Keratinocyte (primary cell): ENCODE results near the gene B3GAT3. TPM values are rescaled to one million over a fixed set of nuclear protein-coding genes. Genes with fewer than 3 reads are reported as not detected.
"Not testable (repeated sequence)": the region's sequence is repeated elsewhere in the genome, so short reads cannot be mapped to it uniquely, and the experiment has no call there.

Experiments used
- DNase-seq: peaks from one replicate; pipeline ENCODE4 v3.0.0-alpha.2; 2011; ENCODE audit warnings: low read depth, missing footprints, low spot score
- FAIRE-seq: peaks from 2 replicates; lab custom pipeline; 2011; peaks lifted over from hg19 to GRCh38; lab: Jason Lieb, UNC
- H2AFZ ChIP-seq: 2 replicates; pipeline ENCODE4 v1.6.0; 2012; ENCODE audit warnings: low read length, control low read depth, inconsistent platforms; ENCODE audit not compliant: control insufficient read depth
- H3K27ac ChIP-seq: 2 replicates; pipeline ENCODE4 v1.5.1; 2011; ENCODE audit warnings: low read length; ENCODE audit not compliant: control insufficient read depth, insufficient read depth
- H3K27me3 ChIP-seq: 3 replicates; pipeline ENCODE4 v1.6.0; 2011; ENCODE audit warnings: low read length; ENCODE audit not compliant: control insufficient read depth, insufficient read depth; ENCODE audit errors: extremely low read depth
- H3K36me3 ChIP-seq, 2 experiments: 2 replicates in 1 of 2; 3 replicates in 1 of 2; pipeline ENCODE4 v1.5.1; 2011; ENCODE audit warnings: low read length in 2 of 2, mild to moderate bottlenecking in 1 of 2; ENCODE audit not compliant: control insufficient read depth in 2 of 2, insufficient read depth in 2 of 2; ENCODE audit errors: extremely low read depth in 1 of 2
- H3K4me1 ChIP-seq: 3 replicates; pipeline ENCODE4 v1.5.1; 2011; ENCODE audit warnings: low read length; ENCODE audit not compliant: control insufficient read depth, insufficient read depth; ENCODE audit errors: extremely low read depth
- H3K4me2 ChIP-seq: 3 replicates; pipeline ENCODE4 v1.6.0; 2011; ENCODE audit warnings: low read depth, low read length; ENCODE audit not compliant: control insufficient read depth, insufficient read depth; ENCODE audit errors: extremely low read depth
- H3K4me3 ChIP-seq, 3 experiments: fragments of 200-600 bp in 1 of 3; sonication (generic) in 1 of 3; 2 replicates in 2 of 3; 3 replicates in 1 of 3; pipeline ENCODE4 v1.5.1; 2011 to 2016; ENCODE audit warnings: low read length in 3 of 3, mild to moderate bottlenecking in 3 of 3, control low read depth in 2 of 3, inconsistent platforms in 1 of 3, low read depth in 1 of 3, mixed read lengths in 1 of 3, mixed run types in 1 of 3, moderate library complexity in 1 of 3; ENCODE audit not compliant: control insufficient read depth in 2 of 3, insufficient read depth in 2 of 3; ENCODE audit errors: extremely low read depth in 1 of 3
- H3K79me2 ChIP-seq: 2 replicates; pipeline ENCODE4 v1.6.0; 2012; ENCODE audit warnings: low read length; ENCODE audit not compliant: control insufficient read depth, insufficient read depth
- H3K9ac ChIP-seq: 3 replicates; pipeline ENCODE4 v1.6.0; 2011; ENCODE audit warnings: low read length; ENCODE audit not compliant: control insufficient read depth, insufficient read depth; ENCODE audit errors: extremely low read depth
- H3K9me1 ChIP-seq: 3 replicates; pipeline ENCODE4 v1.6.0; 2011; ENCODE audit warnings: low read length; ENCODE audit not compliant: control insufficient read depth, insufficient read depth; ENCODE audit errors: extremely low read depth
- H3K9me3 ChIP-seq: 2 replicates; pipeline ENCODE4 v1.5.1; 2012; ENCODE audit warnings: low read depth, low read length; ENCODE audit not compliant: control insufficient read depth
- H4K20me1 ChIP-seq: 3 replicates; pipeline ENCODE4 v1.6.0; 2011; ENCODE audit warnings: low read length; ENCODE audit not compliant: control insufficient read depth, insufficient read depth; ENCODE audit errors: extremely low read depth
- CTCF ChIP-seq, 3 experiments: IDR thresholded peaks in 1 of 3; conservative IDR thresholded peaks in 1 of 3; optimal IDR thresholded peaks in 1 of 3; 2 replicates in 2 of 3; 3 replicates in 1 of 3; pipeline versions ENCODE3 to v1.5.1; 2011; ENCODE audit warnings: low read length in 3 of 3, mild to moderate bottlenecking in 3 of 3, moderate library complexity in 2 of 3, control low read depth in 1 of 3, inconsistent platforms in 1 of 3; ENCODE audit not compliant: insufficient read depth in 2 of 3; ENCODE audit errors: extremely low read depth in 1 of 3
- EZH2 ChIP-seq: IDR thresholded peaks from one replicate; pipeline ENCODE4 v1.6.1; 2012; ENCODE audit warnings: inconsistent platforms, mild to moderate bottlenecking, low read length, moderate library complexity
- dilution Hi-C: fragments of 300-500 bp; cut with MboI; formaldehyde crosslinking; loops from one replicate; pipeline ENCODE4 v1.7.0; 2020; ENCODE audit warnings: low sequenced_read_pairs; ENCODE audit not compliant: extremely low pct_ligation_motif_present
- polyA plus RNA-seq, 5 experiments: library from polyadenylated mRNA; depleted of rRNA in 3 of 5; stranded (reverse) in 3 of 5; stranded (forward) in 1 of 5; unstranded in 1 of 5; fragments of >200 nt; gene quantifications; 1 replicate in 1 of 5; 2 replicates in 3 of 5; 3 replicates in 1 of 5; pipeline versions ENCODE4 v1.2.1 to v1.2.3, GENCODE V29; 2011 to 2012; ENCODE audit warnings: missing spikeins in 2 of 5, low read depth in 1 of 5, low replicate concordance in 1 of 5

Gene B3GAT3
- polyA plus RNA-seq, 1 donor (not counting 4 experiments of a cell fraction or from before 2014, with no cell fraction given), result 15.1 TPM

- DNase-seq, result no peak
- H3K9me3 ChIP-seq, result no peaks in the 10 kb centered on the region
- H3K36me3 ChIP-seq, result peaks cover 16 to 25% of the 10 kb centered on the region in 2 experiments
- H3K4me2 ChIP-seq, result peak overlapping the region; percentile 50
- H3K27me3 ChIP-seq, result no peaks in the 10 kb centered on the region
- TF ChIP-seq CTCF (optimal IDR thresholded peaks at IDR 0.05 in 1 of 3, IDR thresholded peaks at IDR 0.05 in 1 of 3, conservative IDR thresholded peaks at IDR 0.05 in 1 of 3; ENCODE audit: extremely low read depth in 1 of 3, insufficient read depth in 2 of 3, low read length in 3 of 3) (no peak), EZH2 (no peak)
- dilution Hi-C loops, result no loop called here
- H3K79me2 ChIP-seq, result no peaks in the 10 kb centered on the region
- H3K4me3 ChIP-seq, result no peak overlapping the region
- no peaks in the 10 kb centered on the region for H4K20me1 ChIP-seq
- peak overlapping the region; percentile 36 for H2AFZ ChIP-seq
- peak overlapping the region; percentile 95 for H3K27ac ChIP-seq
- H3K9ac ChIP-seq, result peak overlapping the region; percentile 85
- no peaks in the 10 kb centered on the region for H3K9me1 ChIP-seq
- FAIRE-seq, result no peak
- H3K4me1 ChIP-seq, result peaks cover 25% of the 10 kb centered on the region
Observed at GRCh38 chr11:62622476-62623089, 797 bp upstream of the B3GAT3 start.

- no peak for DNase-seq
- Histone ChIP-seq H3K9ac (peak overlapping the region; percentile 85), H3K27me3 (no peaks in the 10 kb centered on the region), H4K20me1 (no peaks in the 10 kb centered on the region), H3K27ac (peak overlapping the region; percentile 95), H3K4me1 (peaks cover 25% of the 10 kb centered on the region), H3K36me3 (peaks cover 11 to 24% of the 10 kb centered on the region in 2 experiments), H2AFZ (no peak overlapping the region), H3K4me2 (peak overlapping the region; percentile 86), H3K4me3 (peak overlapping the region; percentile 58 to 92 (median 83)), H3K9me3 (no peaks in the 10 kb centered on the region), H3K79me2 (no peaks in the 10 kb centered on the region), H3K9me1 (no peaks in the 10 kb centered on the region)
- TF ChIP-seq EZH2 (no peak), CTCF (optimal IDR thresholded peaks at IDR 0.05 in 1 of 3, IDR thresholded peaks at IDR 0.05 in 1 of 3, conservative IDR thresholded peaks at IDR 0.05 in 1 of 3; ENCODE audit: extremely low read depth in 1 of 3, insufficient read depth in 2 of 3, low read length in 3 of 3) (no peak)
- no peak for FAIRE-seq
- dilution Hi-C loops, result no loop called here
Observed at GRCh38 chr11:62621027-62621566, 689 bp downstream of the B3GAT3 start.

DNA sequence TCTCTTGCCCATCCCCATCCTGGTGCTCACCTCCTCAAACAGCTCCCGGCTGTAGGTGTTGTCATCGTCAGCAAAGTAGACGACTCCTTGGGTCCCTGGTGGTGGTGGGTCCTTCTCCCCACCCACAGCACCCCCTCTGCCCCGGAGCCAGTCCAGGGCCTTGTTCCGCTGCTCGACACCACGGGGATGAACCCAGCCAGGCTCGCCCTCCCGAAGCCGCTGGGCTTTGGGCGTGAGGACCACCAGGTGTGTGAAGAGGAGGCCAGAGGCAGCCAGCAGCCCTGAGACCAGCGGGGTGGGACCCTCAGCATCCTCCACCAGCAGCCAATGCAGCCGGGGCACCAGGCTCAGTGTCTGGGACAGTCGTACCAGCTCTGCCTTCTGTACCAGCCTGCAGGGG, 4.8 kb downstream of the B3GAT3 start:
- H3K9me3 ChIP-seq, H2AFZ ChIP-seq, H3K27me3 ChIP-seq, H3K4me3 ChIP-seq, H3K4me2 ChIP-seq, H3K9ac ChIP-seq, DNase-seq, H3K79me2 ChIP-seq, H4K20me1 ChIP-seq, FAIRE-seq, H3K9me1 ChIP-seq, dilution Hi-C loops, H3K27ac ChIP-seq: not testable (repeated sequence)
- H3K4me1 ChIP-seq, result peaks cover 33% of the 10 kb centered on the region
- peaks cover 8 to 11% of the 10 kb centered on the region in 2 experiments for H3K36me3 ChIP-seq
